Activated CD8-positive, alpha-beta memory T cell treated with anti-CD3 and anti-CD28 coated beads, Interleukin-2, amount 50 U/mL, for 4 hours (primary cell): ENCODE measurements around the gene SIGLEC15.
"Not testable (repeated sequence)": the region's sequence is repeated elsewhere in the genome, so short reads cannot be mapped to it uniquely, and the experiment has no call there.

ENCODE experiments used
- DNase-seq: peaks from one replicate; pipeline ENCODE4 v3.0.0-alpha.2; 2020

SIGLEC15 gene

GRCh38 chr18:45825258-45826044 lies at the start of gene SIGLEC15:
TSS of gene SIGLEC15 (plus strand) at chr18:45825675. CDS start at chr18:45825729, 54 bp downstream.
- DNase-seq: no peak

- DNase-seq: no peak
Observed at GRCh38 chr18:45775743-45776142, 49.7 kb upstream of the SIGLEC15 start.

GRCh38 chr18:45777393-45777792 lies 48.1 kb upstream of the SIGLEC15 start:
- no peak for DNase-seq

GRCh38 chr18:45780568-45780967 lies 44.9 kb upstream of the SIGLEC15 start:
- no peak for DNase-seq

GRCh38 chr18:45782662-45783061 lies 42.8 kb upstream of the SIGLEC15 start:
- no peak for DNase-seq

GRCh38 chr18:45783097-45784075 lies 42.1 kb upstream of the SIGLEC15 start:
- DNase-seq: no peak

- DNase-seq: no peak
Observed at GRCh38 chr18:45785134-45785533, 40.3 kb upstream of the SIGLEC15 start.

- no peak for DNase-seq
Observed at GRCh38 chr18:45786941-45787340, 38.5 kb upstream of the SIGLEC15 start.

- no peak for DNase-seq
Observed at GRCh38 chr18:45787346-45787745, 38.1 kb upstream of the SIGLEC15 start.

GRCh38 chr18:45788861-45789260 lies 36.6 kb upstream of the SIGLEC15 start:
- no peak for DNase-seq

- DNase-seq: no peak
Observed at GRCh38 chr18:45792506-45793263, 32.8 kb upstream of the SIGLEC15 start.

- no peak for DNase-seq
Observed at GRCh38 chr18:45793264-45793965, 32.1 kb upstream of the SIGLEC15 start.

- DNase-seq: no peak
Observed at GRCh38 chr18:45801416-45802004, 24.0 kb upstream of the SIGLEC15 start.

GRCh38 chr18:45802814-45803492 lies 22.5 kb upstream of the SIGLEC15 start:
- DNase-seq: no peak

GRCh38 chr18:45805551-45805950 lies 19.9 kb upstream of the SIGLEC15 start:
- no peak for DNase-seq

GRCh38 chr18:45806226-45806625 lies 19.2 kb upstream of the SIGLEC15 start:
- no peak for DNase-seq

GRCh38 chr18:45807144-45807543 lies 18.3 kb upstream of the SIGLEC15 start:
- DNase-seq: not testable (repeated sequence)

- not testable (repeated sequence) for DNase-seq
Observed at GRCh38 chr18:45814733-45815132, 10.7 kb upstream of the SIGLEC15 start.

- DNase-seq: no peak
Observed at GRCh38 chr18:45817543-45817942, 7.9 kb upstream of the SIGLEC15 start.

GRCh38 chr18:45818765-45819164 lies 6.7 kb upstream of the SIGLEC15 start:
- DNase-seq: not testable (repeated sequence)

GRCh38 chr18:45820106-45820745 lies 5.2 kb upstream of the SIGLEC15 start:
- DNase-seq: no peak
